ENCODE data around the gene SNAPC2.
"Not testable (repeated sequence)": the region's sequence is repeated elsewhere in the genome, so short reads cannot be mapped to it uniquely, and the experiment has no call there.

SNAPC2 gene

DNA sequence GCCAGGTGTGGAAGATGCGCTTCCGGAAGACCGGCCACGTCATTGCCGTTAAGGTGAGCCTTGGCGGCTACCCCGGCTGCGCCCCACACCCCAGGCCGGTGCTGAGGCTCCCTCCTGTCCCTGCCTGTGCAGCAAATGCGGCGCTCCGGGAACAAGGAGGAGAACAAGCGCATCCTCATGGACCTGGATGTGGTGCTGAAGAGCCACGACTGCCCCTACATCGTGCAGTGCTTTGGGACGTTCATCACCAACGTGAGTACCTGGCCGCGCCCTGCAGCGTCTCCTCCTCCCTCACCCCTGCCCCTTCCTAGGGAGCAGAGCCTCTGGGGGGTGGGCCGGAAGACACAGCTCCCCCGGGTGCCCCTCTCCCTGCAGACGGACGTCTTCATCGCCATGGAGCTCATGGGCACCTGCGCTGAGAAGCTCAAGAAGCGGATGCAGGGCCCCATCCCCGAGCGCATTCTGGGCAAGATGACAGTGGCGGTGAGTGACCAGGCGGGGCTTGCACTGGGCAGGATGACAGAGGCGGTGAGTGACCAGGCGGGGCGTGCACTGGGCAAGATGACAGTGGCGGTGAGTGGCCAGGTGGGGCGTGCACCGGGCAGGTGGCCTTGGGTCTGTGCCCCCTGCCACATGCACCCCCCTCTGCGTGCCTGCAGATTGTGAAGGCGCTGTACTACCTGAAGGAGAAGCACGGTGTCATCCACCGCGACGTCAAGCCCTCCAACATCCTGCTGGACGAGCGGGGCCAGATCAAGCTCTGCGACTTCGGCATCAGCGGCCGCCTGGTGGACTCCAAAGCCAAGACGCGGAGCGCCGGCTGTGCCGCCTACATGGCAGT lies 9.6 kb upstream of the SNAPC2 start:
- peak in 1 of 14 donors; percentile 24 for DNase-seq

- DNase-seq, result no peak
Observed at GRCh38 chr19:7911508-7912143, 8.5 kb upstream of the SNAPC2 start.

DNA sequence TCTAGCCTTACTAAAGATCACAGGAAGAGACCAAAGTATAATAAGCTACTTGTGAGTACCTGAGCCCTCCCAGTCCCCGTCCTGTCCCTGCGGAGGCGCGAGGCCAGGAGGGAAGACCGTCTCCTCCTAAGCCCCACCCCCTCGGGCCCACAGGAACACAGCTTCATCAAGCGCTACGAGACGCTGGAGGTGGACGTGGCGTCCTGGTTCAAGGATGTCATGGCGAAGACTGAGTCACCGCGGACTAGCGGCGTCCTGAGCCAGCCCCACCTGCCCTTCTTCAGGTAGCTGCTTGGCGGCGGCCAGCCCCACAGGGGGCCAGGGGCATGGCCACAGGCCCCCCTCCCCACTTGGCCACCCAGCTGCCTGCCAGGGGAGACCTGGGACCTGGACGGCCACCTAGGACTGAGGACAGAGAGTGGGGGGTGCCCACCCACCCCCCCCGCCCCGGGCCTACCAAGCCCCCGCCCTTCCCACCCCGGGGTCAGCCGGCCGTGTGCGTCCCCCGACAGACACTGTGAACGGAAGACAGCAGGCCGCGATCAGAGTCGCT lies 7.9 kb upstream of the SNAPC2 start:
- DNase-seq, result no peak

DNA sequence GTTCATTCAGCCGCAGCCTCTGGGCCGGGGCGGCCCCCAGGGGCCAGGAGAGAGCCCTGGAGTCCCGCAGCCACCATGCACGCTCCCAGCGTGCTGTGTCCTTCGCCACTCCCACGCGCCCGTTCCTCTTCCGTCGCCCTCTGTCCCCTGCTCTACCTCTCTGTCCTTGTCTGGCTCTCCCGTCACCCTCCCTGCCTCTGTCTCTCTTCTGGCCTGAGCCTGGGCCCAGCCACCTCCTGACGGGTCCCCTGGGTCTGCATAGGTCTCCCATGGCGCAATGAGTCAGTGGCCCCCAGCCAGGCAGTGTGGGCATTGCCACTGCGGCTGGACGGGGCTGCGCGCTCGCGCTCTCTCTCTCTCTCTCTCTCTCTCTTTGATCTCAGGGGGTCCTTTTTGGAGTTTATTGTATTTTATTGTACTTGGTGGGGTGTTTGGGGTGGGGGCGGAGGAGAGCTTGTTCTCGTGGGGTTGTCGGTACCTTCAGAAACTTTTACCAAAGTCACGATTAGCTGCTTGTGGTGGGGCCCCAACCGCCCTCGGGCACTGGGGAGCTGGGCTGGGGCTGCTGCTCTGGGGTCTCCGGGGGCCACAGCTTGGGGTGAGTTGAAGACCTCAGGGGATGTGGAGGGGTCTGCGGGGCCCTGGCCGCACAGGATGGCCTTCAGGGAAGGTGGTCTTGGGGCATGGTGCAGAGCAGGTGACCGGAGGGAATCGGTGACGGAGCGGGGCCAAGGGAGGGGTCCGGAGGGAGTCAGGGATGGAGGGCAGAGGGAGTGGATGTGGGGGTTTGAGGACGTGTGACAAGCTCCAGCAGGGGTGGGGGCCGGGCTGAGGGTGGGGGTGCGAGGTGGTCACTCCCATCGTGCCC lies 7.2 kb upstream of the SNAPC2 start:
- DNase-seq, result no peak

DNA sequence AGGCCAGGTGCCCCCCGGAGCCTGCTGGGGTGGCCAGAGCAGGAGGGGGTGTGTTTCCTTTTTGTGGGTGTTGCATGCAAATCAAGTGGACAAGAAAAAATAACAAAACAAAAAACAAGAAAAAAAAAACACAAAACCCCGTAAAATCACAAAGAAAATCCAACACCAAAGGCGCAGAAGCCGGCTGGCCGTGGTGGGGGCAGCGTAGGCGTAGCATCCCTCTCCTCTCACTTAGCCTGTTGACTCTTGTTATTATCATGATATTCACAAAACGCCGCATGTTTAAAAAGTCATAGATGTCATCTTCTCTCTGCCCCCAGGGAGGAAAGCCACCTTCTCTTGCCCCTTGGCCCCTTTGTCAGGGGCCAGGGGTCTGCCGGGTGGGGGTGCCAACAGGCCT lies 6.5 kb upstream of the SNAPC2 start:
- DNase-seq, result no peak

GRCh38 chr19:7914099-7914498 lies 6.0 kb upstream of the SNAPC2 start:
- DNase-seq, result no peak

- DNase-seq, result no peak
Observed at GRCh38 chr19:7914598-7915045, 5.5 kb upstream of the SNAPC2 start, which contains the start of gene TGFBR3L. Gene TGFBR3L, plus strand, starts transcription at chr19:7914830.

GRCh38 chr19:7915250-7916102 lies 4.7 kb upstream of the SNAPC2 start:
- DNase-seq, result no peak

DNA sequence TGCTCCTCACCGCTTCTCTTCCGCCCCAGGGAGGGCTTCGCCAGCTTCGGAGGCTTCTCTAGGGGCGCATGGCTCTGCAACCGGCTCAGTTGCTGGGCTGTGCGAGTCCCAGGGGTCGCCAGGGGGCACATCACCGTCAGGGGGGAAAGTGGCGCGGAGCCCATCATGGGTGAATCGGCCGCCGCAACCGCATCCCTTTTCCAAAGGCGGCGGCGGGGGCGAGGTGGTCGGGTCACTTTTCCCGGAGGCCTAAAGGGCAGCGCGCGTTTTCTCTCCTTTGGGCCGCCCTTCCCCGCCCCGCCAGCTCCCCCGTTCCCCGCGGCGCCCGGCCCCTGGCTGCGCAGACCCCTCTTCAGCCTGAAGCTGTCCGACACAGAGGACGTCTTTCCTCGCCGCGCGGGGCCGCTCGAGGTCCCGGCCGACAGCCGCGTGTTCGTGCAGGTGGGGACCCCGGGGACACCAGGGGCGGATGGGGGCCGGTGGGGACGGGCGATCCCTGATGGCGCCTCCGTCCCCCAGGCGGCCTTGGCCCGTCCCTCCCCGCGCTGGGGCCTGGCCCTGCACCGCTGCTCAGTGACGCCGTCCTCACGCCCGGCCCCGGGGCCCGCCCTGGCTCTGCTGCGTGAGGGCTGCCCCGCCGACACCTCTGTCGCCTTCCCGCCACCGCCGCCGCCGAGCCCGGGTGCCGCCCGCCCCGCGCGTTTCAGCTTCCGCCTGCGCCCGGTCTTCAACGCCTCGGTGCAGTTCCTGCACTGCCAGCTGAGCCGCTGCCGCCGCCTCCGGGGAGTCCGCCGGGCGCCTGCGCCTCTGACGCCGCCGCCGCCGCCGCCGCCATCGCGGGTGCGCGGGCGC lies 3.8 kb upstream of the SNAPC2 start:
- DNase-seq, result no peak

DNA sequence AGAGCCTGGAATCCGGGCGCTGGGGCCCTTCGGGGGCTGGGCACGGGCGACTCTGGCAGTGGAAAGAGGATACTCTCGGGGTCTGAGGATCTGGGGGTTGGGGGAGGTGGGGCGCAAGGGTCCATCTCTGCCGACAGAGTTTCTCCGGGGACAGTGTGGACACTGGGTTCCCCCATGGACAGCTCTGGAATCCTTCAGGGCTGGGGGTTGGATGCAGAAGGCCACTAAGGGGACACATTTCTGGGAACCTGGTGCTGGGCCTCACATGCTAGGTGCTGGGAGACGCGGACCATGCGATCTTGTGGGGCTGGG lies 3.2 kb upstream of the SNAPC2 start:
- DNase-seq, result peak in 1 of 14 donors; percentile 63

DNA sequence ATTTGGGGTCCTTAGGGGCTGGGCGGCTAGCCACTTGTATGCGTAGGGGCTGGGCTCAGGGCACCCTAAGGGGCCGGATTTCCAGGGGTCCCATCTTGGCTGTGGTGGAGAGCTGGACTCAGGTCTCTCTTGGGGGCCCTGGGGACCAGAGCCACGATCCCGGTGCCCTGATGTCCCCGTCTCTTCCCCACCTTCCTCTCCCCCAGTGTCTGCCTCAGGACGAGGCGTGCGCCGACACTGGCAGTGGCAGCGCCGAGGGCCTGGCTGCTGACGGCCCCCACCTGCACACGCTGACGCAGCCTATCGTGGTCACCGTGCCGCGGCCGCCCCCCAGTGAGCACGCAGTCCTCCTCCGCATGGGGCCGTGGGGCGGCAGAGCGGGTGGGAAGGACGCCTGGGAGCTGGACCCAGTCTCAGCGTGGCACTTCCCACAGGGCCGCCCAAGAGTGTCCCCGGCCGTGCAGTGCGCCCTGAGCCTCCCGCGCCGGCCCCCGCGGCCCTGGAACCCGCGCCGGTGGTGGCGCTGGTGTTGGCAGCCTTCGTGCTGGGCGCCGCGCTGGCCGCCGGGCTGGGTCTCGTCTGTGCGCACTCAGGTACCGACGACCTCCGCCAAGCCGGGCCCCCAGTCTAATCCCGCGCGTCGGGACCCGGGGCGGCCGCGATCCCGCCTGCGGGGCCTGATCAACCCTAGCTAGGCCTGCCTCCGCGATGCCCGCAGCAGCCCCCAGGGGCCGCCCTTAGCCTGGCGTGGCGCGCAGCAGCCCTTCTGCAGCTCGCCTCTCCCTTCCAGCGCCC lies 2.7 kb upstream of the SNAPC2 start:
- peak in 2 of 14 donors; percentile 41 to 71 for DNase-seq

- DNase-seq, result not testable (repeated sequence)
Observed at GRCh38 chr19:7918062-7918614, 2.0 kb upstream of the SNAPC2 start.

DNA sequence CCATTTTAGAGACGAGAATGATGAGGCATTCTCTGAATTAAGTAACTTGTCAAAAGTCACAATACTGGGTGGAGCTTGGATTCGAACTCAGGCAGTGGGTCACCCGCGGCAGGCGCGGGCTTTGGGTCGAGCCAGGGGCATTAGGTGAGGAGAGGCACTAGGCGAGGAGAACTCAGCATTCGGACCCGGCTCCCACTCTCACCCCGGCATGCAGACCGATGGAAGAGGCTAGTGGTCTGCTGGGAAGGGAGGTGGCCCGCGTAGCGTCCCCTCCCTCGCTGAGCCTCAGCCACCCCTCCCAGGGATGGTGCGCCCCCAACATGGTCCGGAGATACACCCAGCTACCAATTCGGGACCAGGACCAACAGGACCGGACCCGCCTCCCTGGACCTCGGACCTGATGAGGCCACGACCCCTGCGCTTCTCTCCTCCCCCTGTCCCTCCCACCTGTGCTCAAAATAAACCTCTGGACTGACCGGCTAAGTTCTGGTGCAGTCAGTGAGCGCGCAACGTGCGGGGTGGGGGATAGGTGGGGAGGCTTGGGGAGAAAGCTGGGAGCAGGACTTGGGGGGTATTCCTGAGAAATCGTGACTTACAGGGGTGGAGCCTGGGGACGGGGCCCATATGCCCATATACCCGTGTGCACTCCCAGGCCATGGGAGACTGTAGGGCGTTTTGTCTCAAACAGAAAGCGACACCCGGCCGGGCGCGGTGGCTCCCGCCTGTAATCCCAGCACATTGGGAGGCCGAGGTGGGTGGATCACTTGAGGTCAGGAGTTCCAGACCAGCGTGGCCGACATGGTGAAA lies 1.3 kb upstream of the SNAPC2 start:
- DNase-seq, result peak in 1 of 14 donors; percentile 23

DNA sequence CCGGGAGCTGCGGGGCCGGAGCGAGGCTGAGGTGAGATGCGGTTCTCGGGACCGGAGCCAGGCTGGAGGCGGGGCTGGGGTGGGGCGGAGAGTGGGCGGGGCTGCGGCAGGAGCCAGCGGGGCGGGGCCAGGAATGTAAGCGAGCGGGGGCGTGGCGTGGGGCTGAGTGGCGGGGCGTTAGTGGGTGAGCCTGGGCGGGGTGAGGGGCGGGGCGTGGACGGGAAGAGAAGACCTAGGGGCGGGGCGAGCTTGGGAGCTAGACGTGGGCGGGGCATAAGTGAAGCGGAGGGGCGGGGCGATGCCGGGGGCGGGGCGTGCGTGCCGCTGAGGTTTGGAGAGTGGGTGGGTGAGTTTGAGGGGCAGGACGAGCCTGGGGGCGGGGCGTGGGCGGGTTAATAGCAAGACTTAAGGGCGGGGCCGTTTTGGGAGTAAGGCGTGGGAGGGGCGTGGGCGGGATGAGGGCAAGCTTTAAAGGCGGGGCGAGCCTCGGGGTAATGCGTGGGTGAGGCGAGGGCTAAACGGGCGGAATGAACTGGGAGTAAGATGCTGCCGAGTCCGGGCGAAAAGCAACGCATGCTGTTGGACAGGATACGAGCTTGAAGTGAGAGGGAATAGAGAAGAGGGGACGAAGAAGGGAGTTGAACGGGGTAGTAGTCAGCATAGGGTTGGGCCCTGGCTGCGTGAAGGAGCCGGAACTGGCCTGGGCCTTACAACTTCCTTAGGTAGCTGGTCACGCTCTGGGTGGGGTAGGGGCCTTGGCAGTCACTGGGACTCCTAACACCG lies 572 bp downstream of the SNAPC2 start:
- peak; percentile 78 to 98 (median 96) for DNase-seq

- peak in 1 of 14 donors; percentile 52 for DNase-seq
Observed at GRCh38 chr19:7921302-7921966, 1.3 kb downstream of the SNAPC2 start.

- DNase-seq, result no peak
Observed at GRCh38 chr19:7921967-7922835, 2.1 kb downstream of the SNAPC2 start.
